Esophagus squamous epithelium (tissue), 5 donors: Measurements from ENCODE around the gene CHRNB1. TPM values are rescaled to one million over a fixed set of nuclear protein-coding genes. Genes with fewer than 3 reads are reported as not detected.

Source experiments
- DNase-seq: peaks from one replicate; lab custom pipeline; 2025; lab: John Stamatoyannopoulos, UW
- H3K27ac ChIP-seq, 4 donors: fragments of 200-600 bp; sonication (generic); one replicate each; pipeline ENCODE4 v1.5.1; 2016 to 2019; ENCODE audit warnings: mild to moderate bottlenecking in 1 of 4
- H3K27me3 ChIP-seq, 4 donors: fragments of 200-600 bp; sonication (generic); 1 replicate in 3 of 4; 2 replicates in 1 of 4; pipeline versions ENCODE4 v1.5.1 to v1.6.0; 2017 to 2021; ENCODE audit warnings: antibody characterized with exemption in 1 of 4
- H3K36me3 ChIP-seq, 3 donors: fragments of 200-600 bp; sonication (generic); one replicate each; pipeline ENCODE4 v1.5.1; 2016 to 2019
- H3K4me1 ChIP-seq, 3 donors: fragments of 200-600 bp; sonication (generic); one replicate each; pipeline ENCODE4 v1.5.1; 2017 to 2019
- H3K4me3 ChIP-seq, 4 donors: fragments of 200-600 bp; sonication (generic); 1 replicate in 3 of 4; 2 replicates in 1 of 4; pipeline ENCODE4 v1.5.1; 2016 to 2019; ENCODE audit warnings: mild to moderate bottlenecking in 2 of 4, moderate library complexity in 1 of 4
- H3K9me3 ChIP-seq, 3 donors: fragments of 200-600 bp; sonication (generic); one replicate each; pipeline ENCODE4 v1.5.1; 2016 to 2019
- POLR2A ChIP-seq, 4 donors: fragments of 450-650 bp; IDR thresholded peaks; one replicate each; pipeline ENCODE4 v1.6.1; 2017; ENCODE audit warnings: antibody characterized with exemption in 4 of 4, mild to moderate bottlenecking in 4 of 4, moderate library complexity in 3 of 4
- WGBS, 2 donors: methylation state at CpG; one replicate each; pipeline ENCODE4 v1.1.5; 2018; 5-methylcytosine and 5-hydroxymethylcytosine counted together
- intact Hi-C: fragments of 100-400 bp; cut with DNase I; formaldehyde crosslinking; loops from one replicate; pipeline ENCODE4 v1.15.0; 2022
- total RNA-seq, 4 donors: library from RNA; depleted of rRNA; stranded (reverse); fragments of >200 nt; gene quantifications; one replicate each; pipeline ENCODE4 v1.1.0, GENCODE V29; 2016
- TF ChIP-seq, protein P1 (sequence below), 6 experiments: fragments of 450-650 bp in 4 of 6; fragments of 200-600 bp in 2 of 6; sonication (generic) in 2 of 6; IDR thresholded peaks; one replicate each; pipeline ENCODE4 v1.5.1; 2016 to 2019; ENCODE audit warnings: antibody characterized with exemption in 6 of 6, mild to moderate bottlenecking in 4 of 6, moderate library complexity in 4 of 6
- donor health status: DM: yes; HTN: yes; CAD: no.

The CHRNB1 gene
- total RNA-seq, 4 donors from 2014 or later: 2.4 to 7.2 (median 4.6) TPM

DNA sequence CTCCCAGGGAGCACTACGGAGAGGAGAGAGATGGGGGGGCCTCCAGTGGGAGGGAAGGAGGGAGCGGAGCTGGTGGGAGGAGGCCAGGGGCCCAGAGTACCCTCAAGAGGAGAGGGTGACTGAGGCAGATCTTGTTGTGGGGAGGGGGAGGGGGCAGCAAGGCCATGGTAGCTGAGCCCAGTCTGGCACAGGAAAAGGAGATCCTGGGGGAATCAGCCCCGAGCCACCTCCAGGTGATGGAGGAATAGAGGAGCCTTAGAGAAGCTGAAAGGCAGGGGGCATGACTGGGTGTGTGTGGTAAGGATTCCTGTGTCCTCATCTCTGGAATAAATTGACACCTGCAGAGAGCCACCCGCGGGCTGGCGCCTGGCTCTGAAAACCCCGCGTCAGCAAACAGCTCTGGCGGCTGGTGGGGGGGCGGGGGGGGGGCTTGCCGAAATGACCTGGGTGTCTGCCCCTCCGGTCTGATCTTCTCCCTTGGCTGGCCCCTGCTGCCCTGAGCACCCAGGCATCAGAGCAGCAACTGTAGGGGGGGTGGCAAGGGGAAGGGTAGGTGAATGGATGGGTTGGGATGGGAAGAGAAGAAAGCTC is 38.5 kb upstream of the CHRNB1 start:
- H3K27ac ChIP-seq: peak overlapping the region in 2 of 4 donors; percentile 90 to 93
- peak overlapping the region in 2 of 4 donors; percentile 80 to 92 for H3K4me3 ChIP-seq
- H3K4me1 ChIP-seq: peaks cover 13 to 42% (median 26%) of the 10 kb centered on the region in 3 donors

DNA sequence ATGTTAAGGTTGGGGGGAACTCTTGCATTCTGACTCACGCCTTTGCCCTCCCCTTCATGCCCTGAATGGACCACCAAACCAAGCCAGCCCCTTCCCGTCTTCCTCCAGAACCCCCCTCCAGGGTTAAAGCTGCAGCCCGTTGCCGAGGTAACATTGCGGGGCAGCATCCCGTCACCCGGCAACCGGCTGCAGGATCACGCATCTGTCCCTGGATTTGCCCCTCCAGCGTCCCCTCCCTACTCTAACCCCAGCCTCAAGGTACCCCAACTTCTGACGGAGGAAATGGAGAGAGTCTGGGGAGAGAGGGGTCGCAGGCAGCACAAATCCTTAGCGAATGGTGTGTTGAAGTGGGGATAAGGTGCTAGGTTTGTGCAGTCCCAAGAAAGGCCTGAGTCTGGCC is 37.8 kb upstream of the CHRNB1 start:
- H3K9me3 ChIP-seq: no peaks in the 10 kb centered on the region
- DNase-seq: no peak
- peaks cover 0 to 22% (median 0%) of the 10 kb centered on the region in 3 donors for H3K36me3 ChIP-seq
- peaks cover 13 to 37% (median 26%) of the 10 kb centered on the region in 3 donors for H3K4me1 ChIP-seq
- TF ChIP-seq, protein P1, sequence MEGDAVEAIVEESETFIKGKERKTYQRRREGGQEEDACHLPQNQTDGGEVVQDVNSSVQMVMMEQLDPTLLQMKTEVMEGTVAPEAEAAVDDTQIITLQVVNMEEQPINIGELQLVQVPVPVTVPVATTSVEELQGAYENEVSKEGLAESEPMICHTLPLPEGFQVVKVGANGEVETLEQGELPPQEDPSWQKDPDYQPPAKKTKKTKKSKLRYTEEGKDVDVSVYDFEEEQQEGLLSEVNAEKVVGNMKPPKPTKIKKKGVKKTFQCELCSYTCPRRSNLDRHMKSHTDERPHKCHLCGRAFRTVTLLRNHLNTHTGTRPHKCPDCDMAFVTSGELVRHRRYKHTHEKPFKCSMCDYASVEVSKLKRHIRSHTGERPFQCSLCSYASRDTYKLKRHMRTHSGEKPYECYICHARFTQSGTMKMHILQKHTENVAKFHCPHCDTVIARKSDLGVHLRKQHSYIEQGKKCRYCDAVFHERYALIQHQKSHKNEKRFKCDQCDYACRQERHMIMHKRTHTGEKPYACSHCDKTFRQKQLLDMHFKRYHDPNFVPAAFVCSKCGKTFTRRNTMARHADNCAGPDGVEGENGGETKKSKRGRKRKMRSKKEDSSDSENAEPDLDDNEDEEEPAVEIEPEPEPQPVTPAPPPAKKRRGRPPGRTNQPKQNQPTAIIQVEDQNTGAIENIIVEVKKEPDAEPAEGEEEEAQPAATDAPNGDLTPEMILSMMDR (IDR thresholded peaks at IDR 0.05): no peak
- TF ChIP-seq POLR2A (IDR thresholded peaks at IDR 0.05): no peak
- H3K4me3 ChIP-seq: no peak overlapping the region
- peaks cover 0 to 10% (median 0%) of the 10 kb centered on the region in 4 donors for H3K27me3 ChIP-seq
- WGBS, 2 donors: 82 to 87% methylated on average over 12 of the region's 13 CpGs
- no peak overlapping the region for H3K27ac ChIP-seq
- intact Hi-C loops: no loop called here

More for the DNA sequence above, 38.5 kb upstream of the CHRNB1 start:
- Histone ChIP-seq H3K27me3 (peaks cover 0 to 10% (median 0%) of the 10 kb centered on the region in 4 donors), H3K9me3 (no peaks in the 10 kb centered on the region), H3K36me3 (peaks cover 0 to 22% (median 0%) of the 10 kb centered on the region in 3 donors)
- TF ChIP-seq, protein P1 (IDR thresholded peaks at IDR 0.05): no peak
- TF ChIP-seq POLR2A (IDR thresholded peaks at IDR 0.05): no peak
- intact Hi-C loops: no loop called here
- DNase-seq: no peak
- WGBS, 2 donors: 60 to 64% methylated on average over 3 to 5 of the region's 12 CpGs

DNA sequence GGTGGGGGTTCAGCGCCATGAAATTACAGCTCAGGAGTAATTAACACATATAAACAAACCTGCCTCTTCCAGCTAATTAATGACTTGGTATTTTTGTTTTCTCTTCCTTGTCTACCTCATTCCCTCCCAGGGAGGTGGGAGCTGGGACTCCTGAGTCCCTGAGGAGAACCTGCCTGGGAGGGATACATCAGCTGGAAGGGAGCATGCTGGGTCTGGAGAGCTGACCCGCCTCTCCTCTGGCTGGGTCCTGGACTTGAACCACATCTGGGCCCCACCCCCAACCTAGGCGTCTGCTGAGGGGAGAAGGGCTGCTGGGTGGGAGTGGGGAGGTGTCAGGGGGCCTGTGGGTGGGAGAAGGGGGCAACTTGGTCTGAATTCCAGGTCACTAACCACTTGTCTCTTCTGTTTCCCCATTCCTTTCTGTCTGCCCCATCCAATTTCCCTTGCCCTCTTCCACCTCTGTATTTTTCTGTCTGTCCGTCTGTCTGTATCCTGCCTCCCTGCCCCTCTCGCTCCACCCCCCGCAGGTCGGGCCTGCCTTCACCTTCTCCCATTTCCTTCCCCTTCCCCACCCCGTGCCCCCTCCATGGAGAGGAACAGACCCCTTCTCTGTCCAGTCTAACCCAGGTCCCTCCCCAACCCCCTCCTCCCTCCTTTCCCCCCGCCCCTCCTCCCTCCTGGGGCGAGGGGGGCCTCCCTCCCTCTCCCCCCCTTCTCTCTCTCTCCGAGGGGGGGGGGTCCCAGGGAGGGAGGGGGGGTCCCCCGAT is 37.2 kb upstream of the CHRNB1 start, which contains the start of gene NLGN2:
NLGN2 (plus strand) TSS at position 361 of the 767 bp plus-strand sequence. CDS start 411 bp downstream, outside the sequence.
- Histone ChIP-seq H3K27ac (no peak within 1 kb of the TSS), H3K4me3 (no peak within 1 kb of the TSS), H3K4me1 (peaks cover 10 to 31% (median 21%) of the 10 kb centered on the region in 3 donors), H3K9me3 (no peaks in the 10 kb centered on the region), H3K27me3 (peaks cover 0 to 10% (median 0%) of the 10 kb centered on the region in 4 donors), H3K36me3 (peaks cover 0 to 22% (median 0%) of the 10 kb centered on the region in 3 donors)
- intact Hi-C loops: no loop called here
- DNase-seq: no peak
- 71% methylated on average over 8 of the region's 12 CpGs for WGBS, 2 donors
- no peak for TF ChIP-seq POLR2A (IDR thresholded peaks at IDR 0.05)
- TF ChIP-seq, protein P1 (IDR thresholded peaks at IDR 0.05): no peak

DNA sequence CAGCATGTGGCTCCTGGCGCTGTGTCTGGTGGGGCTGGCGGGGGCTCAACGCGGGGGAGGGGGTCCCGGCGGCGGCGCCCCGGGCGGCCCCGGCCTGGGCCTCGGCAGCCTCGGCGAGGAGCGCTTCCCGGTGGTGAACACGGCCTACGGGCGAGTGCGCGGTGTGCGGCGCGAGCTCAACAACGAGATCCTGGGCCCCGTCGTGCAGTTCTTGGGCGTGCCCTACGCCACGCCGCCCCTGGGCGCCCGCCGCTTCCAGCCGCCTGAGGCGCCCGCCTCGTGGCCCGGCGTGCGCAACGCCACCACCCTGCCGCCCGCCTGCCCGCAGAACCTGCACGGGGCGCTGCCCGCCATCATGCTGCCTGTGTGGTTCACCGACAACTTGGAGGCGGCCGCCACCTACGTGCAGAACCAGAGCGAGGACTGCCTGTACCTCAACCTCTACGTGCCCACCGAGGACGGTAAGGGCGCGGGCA is 36.6 kb upstream of the CHRNB1 start:
- intact Hi-C loops: no loop called here
- 87% methylated on average over 3 of the region's 58 CpGs; no CpG with 5 or more reads in 1 of the 2 donors for WGBS, 2 donors
- no peak for DNase-seq

More for the DNA sequence above, 36.6 kb upstream of the CHRNB1 start:
- Histone ChIP-seq H3K9me3 (no peaks in the 10 kb centered on the region), H3K4me3 (no peak overlapping the region), H3K36me3 (peaks cover 0 to 22% (median 0%) of the 10 kb centered on the region in 3 donors), H3K4me1 (peaks cover 4 to 25% (median 15%) of the 10 kb centered on the region in 3 donors), H3K27me3 (peaks cover 0 to 10% (median 0%) of the 10 kb centered on the region in 4 donors), H3K27ac (no peak overlapping the region)
- TF ChIP-seq, protein P1 (IDR thresholded peaks at IDR 0.05): no peak
- TF ChIP-seq POLR2A (IDR thresholded peaks at IDR 0.05): no peak
